PFSK-1 (cell line): ENCODE data around the gene ATG2A.

ENCODE experiments used
- FOXP2 ChIP-seq: optimal IDR thresholded peaks from 2 replicates; pipeline ENCODE3; 2011; ENCODE audit warnings: borderline replicate concordance, control low read depth, inconsistent platforms; ENCODE audit not compliant: insufficient read depth; ENCODE audit errors: extremely low read length, extremely low read depth
- TAF1 ChIP-seq: IDR thresholded peaks from 2 replicates; pipeline ENCODE4 v1.6.1; 2012; ENCODE audit warnings: low read length, control low read depth, borderline replicate concordance; ENCODE audit not compliant: insufficient read depth

DNA sequence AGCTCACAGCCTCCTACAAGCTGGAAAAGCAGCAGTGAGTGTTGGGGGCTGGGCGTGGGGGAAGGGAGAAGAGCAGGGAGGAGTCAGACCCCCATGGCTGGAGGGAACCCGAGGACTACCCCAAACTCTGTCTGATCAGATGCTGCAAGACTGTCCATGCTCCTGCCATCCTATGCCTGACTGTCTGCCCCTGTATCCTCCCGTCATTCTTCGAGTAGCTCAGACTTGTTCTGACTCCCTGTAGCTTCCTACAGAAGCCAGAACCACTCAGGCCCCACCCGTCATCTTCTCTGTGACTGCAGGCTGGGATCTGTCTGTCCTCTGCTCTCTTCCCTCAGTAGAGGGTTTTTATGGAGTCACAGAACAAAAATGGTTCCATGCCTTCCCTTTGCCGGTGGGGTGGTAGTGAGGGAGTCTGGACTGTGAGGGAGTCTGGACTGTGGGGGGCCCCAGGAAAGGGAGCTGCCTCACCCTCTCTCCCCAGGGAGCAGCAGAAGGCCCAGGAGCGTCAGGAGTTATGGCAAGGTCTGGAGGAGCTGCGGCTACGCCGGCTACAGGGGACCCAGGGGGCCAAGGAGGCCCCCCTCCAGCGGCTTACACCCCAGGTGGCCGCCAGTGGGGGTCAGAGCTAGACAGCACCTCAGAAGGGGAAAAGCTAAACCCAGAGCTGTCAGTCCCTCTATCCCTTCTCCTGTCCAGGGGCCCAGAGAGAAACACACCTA, 16.4 kb upstream of the ATG2A start:
- TF ChIP-seq TAF1 = no peak
- no peak for TF ChIP-seq FOXP2
